ENCODE results near the gene FXYD3.
A peak's percentile ranks its signal among the peaks of the same experiment; 100 is the strongest.

FXYD3 gene

DNA sequence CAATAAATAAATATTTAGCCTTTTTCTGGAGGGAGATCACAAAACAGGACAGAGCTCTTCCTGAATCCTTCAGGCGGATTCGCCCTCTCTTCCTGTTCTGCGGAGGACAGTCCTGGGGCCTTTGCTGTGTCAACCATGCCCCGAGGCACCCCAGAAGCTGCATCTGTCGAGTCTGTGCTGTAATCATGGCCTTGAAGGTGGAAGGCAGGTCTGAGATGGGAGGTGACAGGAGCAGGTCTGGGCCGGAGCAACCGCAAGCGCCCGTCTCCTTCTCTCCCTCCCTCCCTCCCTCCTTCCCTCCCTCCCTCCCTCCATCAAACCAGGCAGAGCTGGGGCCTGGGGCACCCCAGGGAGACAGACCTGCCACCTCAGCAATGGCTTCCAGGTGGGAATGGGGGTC is 4.6 kb upstream of the FXYD3 start:
- no peak overlapping the region for H3K27ac Mint-ChIP-seq
- no peaks in the 10 kb centered on the region for H3K36me3 Mint-ChIP-seq
- no peaks in the 10 kb centered on the region for H3K9me3 Mint-ChIP-seq
- no peaks in the 10 kb centered on the region for H3K27me3 Mint-ChIP-seq
- peaks cover 5% of the 10 kb centered on the region for H3K4me1 Mint-ChIP-seq
- H3K4me3 Mint-ChIP-seq: no peak overlapping the region

DNA sequence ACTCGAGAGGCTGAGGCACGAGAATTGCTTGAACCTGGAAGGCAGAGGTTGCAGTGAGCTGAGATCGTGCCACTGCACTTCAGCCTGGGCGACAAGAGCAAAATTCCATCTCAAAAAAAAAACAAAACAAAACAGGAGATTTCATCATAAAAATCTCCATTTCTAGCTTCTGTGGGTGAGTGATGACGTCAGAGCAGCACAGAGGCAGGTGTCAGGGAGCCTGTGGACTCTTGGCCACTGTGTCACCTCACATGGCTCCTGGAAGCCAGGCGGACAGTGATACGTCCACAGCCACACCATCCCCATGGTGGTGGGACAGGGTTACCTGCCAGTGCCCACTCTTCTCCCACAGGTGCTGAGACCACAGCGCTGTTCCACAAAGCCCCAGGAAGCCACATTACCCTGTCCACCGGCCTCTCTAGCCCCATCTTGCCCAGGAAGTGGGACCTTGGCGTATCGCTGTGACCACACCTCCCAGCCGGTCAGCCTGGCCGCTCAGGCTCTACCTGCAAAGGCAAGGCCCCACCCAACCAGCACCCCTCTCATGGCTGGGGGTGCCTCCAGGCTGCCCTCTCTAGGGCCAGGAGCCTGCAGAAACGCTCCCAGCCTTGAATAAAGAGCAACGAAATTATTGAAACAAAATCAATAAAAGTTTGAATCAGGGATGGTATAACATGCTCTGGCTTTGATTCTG is 2.5 kb upstream of the FXYD3 start:
- no peak overlapping the region for H3K4me3 Mint-ChIP-seq
- no peaks in the 10 kb centered on the region for H3K27me3 Mint-ChIP-seq
- peaks cover 5% of the 10 kb centered on the region for H3K4me1 Mint-ChIP-seq
- no peaks in the 10 kb centered on the region for H3K36me3 Mint-ChIP-seq
- no peaks in the 10 kb centered on the region for H3K9me3 Mint-ChIP-seq
- no peak overlapping the region for H3K27ac Mint-ChIP-seq

DNA sequence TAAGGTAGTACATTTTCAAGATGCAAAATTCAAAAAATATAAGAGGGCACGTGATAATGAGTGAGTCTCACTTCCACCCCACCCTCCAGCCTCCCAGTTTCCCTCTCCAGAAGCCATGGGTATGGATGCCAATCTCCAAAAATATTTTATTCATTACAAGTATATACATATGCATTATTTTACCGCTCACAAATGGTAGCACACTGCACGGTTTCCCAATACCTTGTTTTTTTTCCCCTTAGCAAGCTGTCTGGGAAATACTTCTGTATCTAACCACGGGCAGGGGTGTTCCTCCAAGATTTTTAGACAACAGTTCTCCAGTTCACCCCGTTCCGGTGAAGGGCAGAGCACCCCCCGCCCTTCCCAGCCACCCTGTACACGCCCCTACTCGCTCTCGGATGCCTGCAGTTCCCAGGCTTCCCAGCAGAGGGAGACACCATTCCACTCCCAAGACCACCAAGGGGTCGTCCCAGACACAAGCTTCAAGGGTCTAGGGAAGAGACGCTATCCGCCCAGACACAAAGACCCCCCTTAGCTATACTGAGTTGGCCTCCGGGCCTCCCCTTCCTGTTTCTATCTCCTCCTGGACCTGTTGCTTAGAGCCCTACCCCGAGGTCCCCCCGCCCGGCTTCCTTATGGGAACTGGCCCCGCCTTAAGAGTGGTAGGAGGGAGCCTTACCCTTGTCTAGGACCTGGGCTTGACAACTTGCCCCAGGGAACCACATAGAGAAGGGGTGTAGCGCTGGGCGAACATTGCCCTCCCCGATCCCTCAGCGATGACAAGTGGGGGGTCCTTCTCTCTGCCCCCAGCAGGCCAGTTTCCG is 1.1 kb upstream of the FXYD3 start:
- Mint-ChIP-seq H3K4me3 (peak overlapping the region; percentile 15), H3K36me3 (no peaks in the 10 kb centered on the region), H3K27ac (no peak overlapping the region), H3K4me1 (peaks cover 5% of the 10 kb centered on the region), H3K27me3 (no peaks in the 10 kb centered on the region), H3K9me3 (no peaks in the 10 kb centered on the region)

DNA sequence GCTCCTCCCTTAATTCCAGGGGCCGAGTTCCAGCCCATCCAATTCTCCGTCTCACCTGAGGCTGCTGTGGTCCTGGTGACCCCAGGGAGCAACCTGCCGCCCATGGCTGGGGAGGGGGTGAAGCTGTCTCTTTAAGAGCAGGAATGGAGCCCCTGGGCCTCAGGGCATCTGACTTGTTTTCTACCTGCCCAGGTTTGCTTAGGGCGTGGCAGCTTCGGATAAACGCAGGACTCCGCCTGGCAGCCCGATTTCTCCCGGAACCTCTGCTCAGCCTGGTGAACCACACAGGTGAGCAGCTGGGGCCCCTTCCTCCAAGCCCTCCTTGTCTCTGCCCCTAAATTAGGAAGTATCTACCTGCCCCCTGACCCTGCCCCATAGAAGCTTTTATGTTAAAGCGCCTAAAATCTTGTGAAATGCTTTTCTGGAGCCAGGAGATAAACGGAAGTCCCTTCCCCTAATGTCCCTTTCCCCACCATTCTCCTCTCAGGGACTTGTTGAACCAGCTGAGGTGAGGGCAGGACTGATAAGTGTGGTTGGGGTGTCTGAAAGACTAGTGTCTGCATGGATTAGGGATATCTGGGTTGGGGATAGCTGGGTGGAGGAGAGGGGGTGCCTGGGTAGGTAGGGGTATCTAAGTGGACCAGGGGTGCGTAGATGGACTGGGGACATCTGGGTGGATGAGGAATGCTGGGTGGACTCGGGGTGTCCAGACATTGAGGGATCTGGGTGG is 614 bp downstream of the FXYD3 start:
- Mint-ChIP-seq H3K9me3 (no peaks in the 10 kb centered on the region), H3K27ac (no peak overlapping the region), H3K4me3 (no peak overlapping the region), H3K4me1 (peaks cover 5% of the 10 kb centered on the region), H3K27me3 (no peaks in the 10 kb centered on the region), H3K36me3 (no peaks in the 10 kb centered on the region)

DNA sequence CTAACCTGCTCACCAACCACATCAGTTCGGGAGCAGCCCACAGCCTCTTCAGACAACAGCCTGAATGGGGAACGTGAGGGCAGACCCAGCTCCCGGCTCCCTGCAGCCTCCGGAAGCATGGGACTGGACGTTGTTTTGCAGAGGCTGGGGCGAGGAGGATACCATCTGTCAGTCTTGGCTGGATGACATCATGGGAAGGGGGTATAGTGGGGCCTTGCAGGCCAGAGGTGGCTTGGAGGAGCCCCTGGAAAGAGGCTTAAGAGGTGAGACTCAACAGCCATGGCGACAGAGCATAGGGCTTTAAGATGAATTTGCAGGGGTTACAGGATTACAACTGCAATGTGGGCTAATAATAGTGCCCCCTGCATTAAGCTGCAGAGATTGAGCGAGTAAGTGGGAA is 1.5 kb downstream of the FXYD3 start:
- Mint-ChIP-seq H3K27ac (no peak overlapping the region), H3K27me3 (no peaks in the 10 kb centered on the region), H3K36me3 (no peaks in the 10 kb centered on the region), H3K4me1 (peaks cover 5% of the 10 kb centered on the region), H3K9me3 (no peaks in the 10 kb centered on the region), H3K4me3 (no peak overlapping the region)

DNA sequence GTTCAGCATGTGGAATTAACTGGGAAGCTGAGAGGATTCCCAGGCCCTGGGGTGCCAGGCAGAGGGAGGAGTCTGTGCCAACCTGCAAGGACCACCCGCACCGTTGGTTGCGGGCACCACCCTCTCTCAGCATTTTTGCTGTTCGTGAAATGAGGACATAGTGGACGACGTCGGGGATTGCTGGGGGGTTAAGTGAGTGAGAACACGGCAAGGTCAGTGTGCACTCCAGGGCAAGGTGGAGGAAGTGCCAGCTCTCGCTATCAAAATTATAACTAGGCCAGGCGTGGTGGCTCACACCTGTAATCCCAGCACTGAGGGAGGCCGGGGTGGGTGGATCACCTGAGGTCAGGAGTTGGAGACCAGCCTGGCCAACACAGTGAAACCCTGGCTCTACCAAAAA is 2.2 kb downstream of the FXYD3 start:
- no peaks in the 10 kb centered on the region for H3K36me3 Mint-ChIP-seq
- no peak overlapping the region for H3K27ac Mint-ChIP-seq
- H3K27me3 Mint-ChIP-seq: no peaks in the 10 kb centered on the region
- H3K4me3 Mint-ChIP-seq: no peak overlapping the region
- H3K9me3 Mint-ChIP-seq: no peaks in the 10 kb centered on the region
- H3K4me1 Mint-ChIP-seq: peaks cover 5% of the 10 kb centered on the region

DNA sequence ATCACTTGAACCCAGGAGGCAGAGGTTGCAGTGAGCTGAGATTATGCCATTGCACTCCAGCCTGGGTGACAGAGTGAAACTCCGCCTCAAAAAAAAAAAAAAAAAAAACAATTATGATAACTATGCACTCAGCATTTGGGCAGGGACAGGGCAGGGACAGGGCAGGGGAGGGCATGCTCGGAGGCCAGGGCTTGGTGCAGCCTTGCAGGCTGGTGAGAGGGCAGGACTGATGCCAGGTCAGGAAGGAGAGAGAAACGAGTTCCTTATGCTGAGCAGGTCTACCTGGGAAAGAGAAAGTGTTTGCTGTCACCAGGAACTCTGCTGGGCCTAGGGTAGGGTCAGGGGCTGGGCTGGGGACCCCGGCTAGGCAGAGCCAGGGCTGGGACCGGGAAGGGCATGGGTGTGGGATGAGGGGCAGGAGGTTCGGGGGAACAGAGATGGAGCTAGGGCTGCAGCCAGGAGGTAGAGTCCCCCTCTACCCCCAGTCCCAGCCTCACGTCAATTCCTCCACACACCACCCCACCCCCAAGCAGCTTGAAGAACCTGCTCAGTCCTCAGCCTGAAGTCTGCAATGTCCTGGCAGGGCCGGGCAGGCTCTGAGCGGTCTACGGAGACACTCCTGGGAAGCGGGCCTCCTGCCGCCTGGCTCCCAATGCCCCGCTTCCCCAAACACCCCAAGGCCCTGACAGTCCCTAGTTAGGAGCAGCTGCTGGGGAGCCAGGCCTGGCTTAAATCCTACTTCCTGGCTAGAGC is 2.8 kb downstream of the FXYD3 start:
- Mint-ChIP-seq H3K4me3 (no peak overlapping the region), H3K4me1 (peaks cover 5% of the 10 kb centered on the region), H3K36me3 (no peaks in the 10 kb centered on the region), H3K27ac (no peak overlapping the region), H3K9me3 (no peaks in the 10 kb centered on the region), H3K27me3 (no peaks in the 10 kb centered on the region)

DNA sequence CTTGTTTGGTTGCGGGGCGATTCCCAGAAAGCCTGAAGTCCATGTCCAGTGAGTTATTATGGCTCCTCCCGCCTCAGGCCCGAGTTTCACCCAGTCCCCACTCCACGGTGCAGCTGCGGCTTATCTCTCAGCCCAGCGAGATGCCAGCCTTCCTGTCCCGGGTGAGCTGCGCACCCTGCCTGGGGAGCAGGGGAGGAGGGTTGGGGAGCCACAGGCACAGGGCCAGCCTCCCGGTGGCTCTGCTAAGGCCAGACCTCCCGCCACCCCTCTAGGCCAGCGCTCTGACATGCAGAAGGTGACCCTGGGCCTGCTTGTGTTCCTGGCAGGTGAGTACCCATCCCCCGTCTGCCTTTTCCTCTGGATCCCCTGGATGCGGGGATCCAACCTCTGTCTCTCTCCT is 3.5 kb downstream of the FXYD3 start:
- Mint-ChIP-seq H3K27me3 (no peaks in the 10 kb centered on the region), H3K4me1 (peaks cover 10% of the 10 kb centered on the region), H3K36me3 (no peaks in the 10 kb centered on the region), H3K9me3 (no peaks in the 10 kb centered on the region), H3K27ac (no peak overlapping the region), H3K4me3 (no peak overlapping the region)

DNA sequence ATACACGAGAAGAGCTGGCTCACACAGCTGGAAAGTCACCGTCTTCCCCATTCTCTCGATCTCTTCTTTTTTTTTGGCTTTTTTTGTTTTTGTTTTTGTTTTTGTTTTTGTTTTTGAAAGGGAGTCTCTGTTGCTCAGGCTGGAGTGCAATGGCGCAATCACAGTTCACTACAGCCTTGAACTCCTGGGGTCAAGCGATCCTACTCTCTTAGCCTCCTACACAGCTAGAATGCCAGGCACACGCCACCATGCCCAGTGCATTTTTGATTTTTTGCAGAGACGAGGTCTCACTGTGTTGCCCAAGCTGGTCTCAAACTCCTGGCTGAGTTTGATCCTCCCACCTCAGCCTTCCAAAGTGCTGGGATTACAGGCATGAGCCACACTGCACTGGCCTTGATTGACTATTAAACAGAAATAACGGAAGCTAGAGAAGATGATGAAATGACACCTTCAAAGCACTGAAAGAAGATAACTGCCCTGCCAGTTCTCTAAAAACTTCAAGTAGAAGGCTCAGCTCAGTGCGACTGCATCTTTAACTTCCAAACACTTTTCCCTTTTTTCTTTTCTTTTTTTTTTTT is 4.0 kb downstream of the FXYD3 start:
- Mint-ChIP-seq H3K9me3 (no peaks in the 10 kb centered on the region), H3K27me3 (no peaks in the 10 kb centered on the region), H3K27ac (no peak overlapping the region), H3K36me3 (no peaks in the 10 kb centered on the region), H3K4me3 (no peak overlapping the region), H3K4me1 (peaks cover 12% of the 10 kb centered on the region)

DNA sequence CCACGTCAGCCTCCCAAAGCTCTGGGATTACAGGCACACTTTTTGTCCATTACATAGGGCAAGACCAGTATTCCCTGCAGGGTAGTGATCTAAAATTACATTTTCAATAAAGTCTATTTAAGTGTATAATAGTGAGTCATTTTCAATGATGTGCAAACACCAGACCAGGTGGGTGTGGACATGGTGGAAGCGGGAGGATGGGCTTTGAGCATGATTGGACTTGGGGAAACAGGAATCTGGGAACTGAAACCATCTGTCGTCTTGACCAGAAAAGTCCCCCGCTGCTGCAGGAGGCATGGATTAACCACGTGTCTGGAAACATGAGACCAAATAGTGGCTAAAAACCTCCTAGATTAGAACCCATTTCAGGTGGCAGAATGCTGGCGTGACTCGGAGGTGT is 4.9 kb downstream of the FXYD3 start:
- Mint-ChIP-seq H3K36me3 (no peaks in the 10 kb centered on the region), H3K9me3 (no peaks in the 10 kb centered on the region), H3K4me1 (peaks cover 13% of the 10 kb centered on the region), H3K27ac (no peak overlapping the region), H3K4me3 (no peak overlapping the region), H3K27me3 (no peaks in the 10 kb centered on the region)

DNA sequence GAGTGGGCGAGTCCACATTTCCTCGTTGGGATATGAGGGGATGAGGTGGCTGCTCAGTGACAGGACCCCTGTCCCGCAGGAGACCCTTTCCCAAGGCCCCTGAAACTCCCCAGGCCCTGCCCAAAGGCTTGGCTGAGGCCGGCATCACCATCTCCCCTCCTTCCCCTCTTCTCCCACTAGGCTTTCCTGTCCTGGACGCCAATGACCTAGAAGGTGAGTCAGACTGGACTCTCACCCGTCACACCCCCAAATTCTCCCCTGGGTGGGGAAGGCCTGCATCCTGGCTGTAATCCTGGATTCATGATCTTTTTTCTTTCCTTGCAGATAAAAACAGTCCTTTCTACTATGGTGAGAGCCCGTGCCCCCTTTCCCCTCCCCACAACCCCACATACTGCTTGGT is 5.3 kb downstream of the FXYD3 start:
- Mint-ChIP-seq H3K27ac (no peak overlapping the region), H3K9me3 (no peaks in the 10 kb centered on the region), H3K4me1 (peaks cover 13% of the 10 kb centered on the region), H3K36me3 (no peaks in the 10 kb centered on the region), H3K4me3 (no peak overlapping the region), H3K27me3 (no peaks in the 10 kb centered on the region)

DNA sequence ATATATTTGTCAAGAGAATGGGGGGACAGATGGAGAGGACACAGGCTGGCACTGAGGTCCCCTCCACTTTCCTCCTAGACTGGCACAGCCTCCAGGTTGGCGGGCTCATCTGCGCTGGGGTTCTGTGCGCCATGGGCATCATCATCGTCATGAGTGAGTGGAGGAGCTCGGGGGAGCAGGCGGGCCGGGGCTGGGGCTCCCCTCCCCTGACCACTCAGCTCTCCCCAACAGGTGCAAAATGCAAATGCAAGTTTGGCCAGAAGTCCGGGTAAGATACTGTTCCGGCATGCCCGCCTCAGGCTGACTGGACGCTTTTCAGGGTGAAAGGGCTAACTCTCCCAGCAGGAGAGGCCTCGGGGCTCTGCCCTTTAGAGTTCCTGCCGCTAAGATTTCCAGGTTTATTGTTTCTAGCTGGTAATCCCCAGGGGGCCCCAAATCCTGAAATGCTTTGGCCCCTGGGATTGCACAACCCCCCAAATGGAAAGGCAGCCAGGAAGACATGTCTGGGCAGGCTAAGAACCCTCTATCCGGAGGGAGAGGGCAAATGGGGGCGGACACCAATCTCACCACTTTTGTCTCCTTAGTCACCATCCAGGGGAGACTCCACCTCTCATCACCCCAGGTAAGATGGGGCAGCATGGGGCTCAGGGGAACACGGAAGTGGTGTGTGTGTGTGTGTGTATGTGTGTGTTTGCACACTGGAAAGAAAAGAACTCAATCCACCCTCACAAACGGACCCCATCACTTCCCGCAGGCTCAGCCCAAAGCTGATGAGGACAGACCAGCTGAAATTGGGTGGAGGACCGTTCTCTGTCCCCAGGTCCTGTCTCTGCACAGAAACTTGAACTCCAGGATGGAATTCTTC is 7.3 kb downstream of the FXYD3 start:
- Mint-ChIP-seq H3K36me3 (no peaks in the 10 kb centered on the region), H3K27me3 (no peaks in the 10 kb centered on the region), H3K4me1 (peaks cover 13% of the 10 kb centered on the region), H3K9me3 (no peaks in the 10 kb centered on the region), H3K27ac (no peak overlapping the region), H3K4me3 (no peak overlapping the region)

DNA sequence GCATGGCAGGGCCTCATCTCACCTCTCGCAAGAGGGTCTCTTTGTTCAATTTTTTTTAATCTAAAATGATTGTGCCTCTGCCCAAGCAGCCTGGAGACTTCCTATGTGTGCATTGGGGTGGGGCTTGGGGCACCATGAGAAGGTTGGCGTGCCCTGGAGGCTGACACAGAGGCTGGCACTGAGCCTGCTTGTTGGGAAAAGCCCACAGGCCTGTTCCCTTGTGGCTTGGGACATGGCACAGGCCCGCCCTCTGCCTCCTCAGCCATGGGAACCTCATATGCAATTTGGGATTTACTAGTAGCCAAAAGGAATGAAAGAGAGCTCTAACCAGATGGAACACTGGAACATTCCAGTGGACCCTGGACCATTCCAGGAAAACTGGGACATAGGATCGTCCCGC is 8.0 kb downstream of the FXYD3 start:
- Mint-ChIP-seq H3K27ac (peak overlapping the region; percentile 60), H3K4me3 (peak overlapping the region; percentile 88), H3K36me3 (no peaks in the 10 kb centered on the region)

More for the DNA sequence above, 8.0 kb downstream of the FXYD3 start:
- H3K27me3 Mint-ChIP-seq: no peaks in the 10 kb centered on the region
- H3K4me1 Mint-ChIP-seq: peaks cover 13% of the 10 kb centered on the region
- H3K9me3 Mint-ChIP-seq: no peaks in the 10 kb centered on the region
